HG03558 (cell line): Measurements from ENCODE around the gene USHBP1.

Experiments
- ATAC-seq: cut with Tn5 transposase; IDR thresholded peaks from one replicate; pipeline ENCODE4 v1.9.1; 2021; ENCODE audit warnings: moderate number of reproducible peaks; ENCODE audit not compliant: unreplicated experiment; ENCODE audit errors: extremely low read depth

Gene USHBP1, protein sequence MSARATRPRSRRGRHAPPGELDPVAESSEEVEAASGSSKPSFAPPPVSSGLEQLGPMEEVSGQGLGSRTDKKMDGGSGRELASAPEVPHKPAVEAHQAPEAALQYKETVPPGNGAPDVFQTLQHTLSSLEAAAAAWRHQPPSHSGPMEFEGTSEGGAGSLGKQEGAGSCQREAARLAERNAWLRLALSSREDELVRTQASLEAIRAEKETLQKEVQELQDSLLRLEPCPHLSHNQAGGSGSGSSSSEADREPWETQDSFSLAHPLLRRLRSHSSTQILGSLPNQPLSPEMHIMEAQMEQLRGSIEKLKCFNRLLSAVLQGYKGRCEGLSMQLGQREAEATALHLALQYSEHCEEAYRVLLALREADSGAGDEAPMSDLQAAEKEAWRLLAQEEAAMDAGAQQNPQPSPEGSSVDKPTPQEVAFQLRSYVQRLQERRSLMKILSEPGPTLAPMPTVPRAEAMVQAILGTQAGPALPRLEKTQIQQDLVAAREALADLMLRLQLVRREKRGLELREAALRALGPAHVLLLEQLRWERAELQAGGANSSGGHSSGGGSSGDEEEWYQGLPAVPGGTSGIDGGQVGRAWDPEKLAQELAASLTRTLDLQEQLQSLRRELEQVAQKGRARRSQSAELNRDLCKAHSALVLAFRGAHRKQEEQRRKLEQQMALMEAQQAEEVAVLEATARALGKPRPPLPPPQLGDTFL

DNA sequence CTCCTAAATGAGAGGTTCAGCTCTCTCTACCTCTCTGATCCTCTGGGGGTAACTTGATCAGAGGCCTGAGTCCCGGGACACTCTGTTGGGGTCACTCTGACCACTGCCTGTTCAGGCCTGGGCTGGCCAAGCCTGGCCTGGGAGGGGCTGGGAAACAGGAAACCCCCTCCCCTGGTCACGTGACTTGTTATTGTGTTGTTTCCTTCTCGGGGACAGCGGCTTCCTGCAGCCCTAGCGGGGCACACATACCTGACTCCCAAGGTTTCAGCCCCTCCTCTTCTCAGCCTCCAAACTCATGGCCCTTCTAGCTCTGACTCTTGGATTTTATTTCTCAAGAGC, at the start of gene USHBP1:
Gene USHBP1 (minus strand): TSS at position 105 of the 339 bp plus-strand sequence. CDS start 446 bp downstream, outside the sequence.
- no peak for ATAC-seq

DNA sequence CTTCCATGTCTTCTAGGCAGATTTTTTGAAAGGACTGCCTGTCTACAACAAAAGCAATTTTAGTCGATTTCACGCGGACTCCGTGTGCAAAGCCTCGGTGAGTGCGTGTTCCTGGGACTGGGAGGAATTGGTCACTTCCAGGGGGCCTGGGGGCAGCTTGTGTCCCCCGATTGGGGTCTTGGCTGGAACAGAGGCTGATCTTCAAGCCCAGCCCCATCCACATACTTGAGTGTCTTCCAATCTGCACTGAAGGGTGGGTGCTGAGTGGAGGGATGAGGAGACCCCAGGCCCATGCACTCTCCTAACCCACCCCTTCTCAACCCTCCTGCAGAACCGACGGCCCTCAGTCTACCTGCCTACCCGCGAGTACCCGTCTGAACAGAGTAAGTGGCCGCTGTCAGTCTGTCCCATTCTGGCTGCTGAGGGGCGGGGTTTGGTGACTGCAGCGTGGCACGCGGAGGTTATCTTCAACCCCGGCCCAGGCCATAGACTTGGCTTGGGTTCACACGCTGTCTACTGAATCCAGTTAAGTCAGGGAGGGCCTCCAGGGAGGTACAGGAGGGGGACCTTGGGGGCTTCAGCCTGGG, 49.6 kb upstream of the USHBP1 start:
- no peak for ATAC-seq

DNA sequence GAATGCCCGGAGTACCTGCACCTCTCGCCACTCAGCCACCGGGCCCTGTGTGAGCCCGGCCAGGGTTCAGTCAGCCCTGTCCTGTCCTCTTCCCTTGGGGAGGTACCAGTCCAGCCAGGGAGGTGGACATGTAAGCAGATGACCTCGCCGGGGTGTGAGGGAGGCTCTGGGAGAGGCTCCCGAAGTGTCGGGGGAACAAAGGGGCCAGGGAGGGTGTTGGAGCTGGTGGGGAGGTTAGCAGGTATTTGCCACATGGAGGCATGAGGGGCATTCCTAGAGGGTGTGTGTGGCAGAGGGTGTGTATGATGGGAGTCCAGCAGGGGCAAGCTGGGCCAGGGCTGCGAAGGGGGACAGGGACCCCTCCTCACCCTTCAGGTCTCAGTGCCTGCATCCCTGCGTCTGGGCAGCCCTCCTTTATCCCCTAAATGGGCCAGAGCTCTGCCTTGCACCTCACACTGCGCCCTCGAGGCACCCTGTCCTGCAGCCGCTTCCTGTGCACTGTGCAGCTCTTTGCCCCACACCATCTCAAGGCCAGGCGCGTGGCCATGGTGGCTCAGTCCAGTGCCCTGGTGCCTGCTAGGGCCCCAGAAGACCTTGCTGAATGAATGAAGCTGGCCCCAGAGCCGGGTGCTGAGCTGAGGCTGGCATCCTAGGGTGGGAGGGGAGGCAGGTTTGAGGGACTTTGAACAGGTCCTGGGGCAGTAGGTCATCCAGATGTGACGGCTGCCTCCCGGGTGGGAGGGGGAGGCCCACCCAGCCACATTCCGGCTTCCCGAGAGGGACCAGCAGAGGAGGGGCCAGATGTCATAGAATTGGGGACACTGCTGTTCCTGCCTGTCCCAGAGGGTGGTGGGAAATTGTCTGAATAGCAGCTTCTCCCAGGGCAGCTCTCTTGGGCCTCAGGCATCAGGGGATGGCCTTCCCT, 47.9 kb upstream of the USHBP1 start:
- no peak for ATAC-seq

DNA sequence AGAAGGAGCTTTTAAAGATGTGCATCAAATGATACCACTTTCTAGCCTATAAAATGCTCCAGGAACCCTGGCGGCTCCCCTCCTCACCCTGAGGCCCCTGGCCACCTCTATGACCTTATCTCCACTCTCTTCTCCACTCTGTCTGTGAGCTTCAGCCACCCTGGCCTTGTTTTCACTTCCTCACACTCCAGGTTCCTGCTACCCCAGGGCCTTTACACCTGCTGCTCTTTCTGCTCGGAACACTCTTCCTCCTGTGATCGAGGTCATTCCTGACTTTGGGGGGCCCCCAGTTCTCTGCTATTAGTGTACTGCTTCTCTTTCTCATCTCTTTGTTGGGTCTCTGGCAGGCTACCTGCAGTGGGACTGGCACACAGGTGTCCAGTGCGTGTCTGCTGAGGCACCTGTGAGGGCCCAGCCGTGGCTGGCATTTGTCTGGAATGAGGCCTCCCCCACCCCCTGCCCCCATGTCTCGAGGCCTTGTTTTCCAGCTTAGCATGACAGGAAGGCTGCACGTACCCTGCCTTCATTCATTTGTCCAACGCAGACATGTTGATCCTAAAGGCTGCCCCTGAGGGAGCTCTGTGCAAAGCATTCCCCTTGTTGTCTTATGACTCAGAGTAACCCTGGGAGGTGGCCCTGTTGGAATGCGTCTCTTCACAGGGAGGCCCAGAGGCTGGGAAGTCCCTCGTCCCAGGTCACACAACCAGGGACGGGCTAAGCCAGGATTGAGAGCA, 47.1 kb upstream of the USHBP1 start:
- ATAC-seq: no peak

DNA sequence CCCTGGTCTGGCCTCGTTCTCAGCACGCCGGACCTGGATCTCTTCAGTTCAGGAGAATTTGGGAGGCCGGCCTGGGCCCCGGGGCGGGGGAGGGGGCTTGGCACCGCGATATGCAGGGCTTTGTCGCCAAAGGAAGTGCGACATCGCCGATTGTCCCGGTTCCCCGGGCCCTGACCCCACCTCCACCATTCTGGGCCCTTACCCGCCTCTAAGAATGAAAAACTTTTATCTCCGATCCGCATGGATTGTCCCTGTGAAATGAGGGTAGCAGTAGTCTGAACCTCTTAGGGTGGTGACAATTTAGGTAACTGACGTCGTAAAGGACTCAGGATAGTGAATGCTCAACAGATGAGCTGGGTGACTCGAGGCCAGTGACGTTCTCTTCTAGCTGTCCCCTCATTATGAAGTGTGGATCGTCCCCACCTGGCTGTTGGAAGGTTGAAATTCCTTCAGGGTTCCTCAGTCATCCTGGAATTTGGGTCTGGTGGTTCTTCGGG, 45.5 kb upstream of the USHBP1 start:
- ATAC-seq: no peak

DNA sequence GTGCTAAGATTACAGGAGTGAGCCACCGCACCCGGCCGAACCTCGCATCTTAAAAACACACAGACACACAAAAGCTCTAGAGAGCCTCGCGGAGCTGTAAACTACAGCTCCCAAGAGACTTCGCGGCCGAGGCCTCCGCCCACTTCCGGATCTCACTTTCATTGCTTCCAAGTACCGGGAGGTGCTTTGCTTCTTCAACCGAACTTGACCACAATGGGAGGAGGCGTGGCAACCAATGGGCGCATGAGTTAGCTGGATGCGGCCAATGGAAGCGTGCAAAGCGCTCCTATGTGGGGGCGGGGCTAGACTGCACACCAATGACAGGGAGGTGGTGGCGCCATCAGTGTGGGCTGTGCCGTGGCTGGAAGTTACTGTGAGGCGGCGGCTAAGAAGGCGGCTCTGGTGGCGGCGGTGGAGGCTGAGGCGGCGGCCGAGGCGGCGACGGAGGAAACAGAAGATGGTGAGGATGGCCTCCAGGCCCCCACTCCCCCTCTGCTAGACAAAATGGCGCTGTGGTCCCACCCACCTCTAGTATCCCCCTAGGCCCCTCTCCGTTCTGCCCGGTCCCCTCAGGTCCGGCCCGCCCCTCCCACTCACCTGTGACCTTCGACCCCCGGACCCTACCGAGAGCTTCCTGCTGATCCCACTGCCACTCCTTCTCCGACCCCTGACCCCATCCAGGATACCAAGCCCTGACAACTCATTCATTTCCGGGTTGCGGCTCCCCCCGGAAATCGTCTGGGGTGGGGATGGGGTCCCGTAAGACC, 44.8 kb upstream of the USHBP1 start, which contains the start of gene DDA1:
Gene DDA1 (plus strand): TSS at position 366 of the 767 bp plus-strand sequence. CDS start 92 bp downstream, at position 458.
- ATAC-seq: peak; percentile 32

DNA sequence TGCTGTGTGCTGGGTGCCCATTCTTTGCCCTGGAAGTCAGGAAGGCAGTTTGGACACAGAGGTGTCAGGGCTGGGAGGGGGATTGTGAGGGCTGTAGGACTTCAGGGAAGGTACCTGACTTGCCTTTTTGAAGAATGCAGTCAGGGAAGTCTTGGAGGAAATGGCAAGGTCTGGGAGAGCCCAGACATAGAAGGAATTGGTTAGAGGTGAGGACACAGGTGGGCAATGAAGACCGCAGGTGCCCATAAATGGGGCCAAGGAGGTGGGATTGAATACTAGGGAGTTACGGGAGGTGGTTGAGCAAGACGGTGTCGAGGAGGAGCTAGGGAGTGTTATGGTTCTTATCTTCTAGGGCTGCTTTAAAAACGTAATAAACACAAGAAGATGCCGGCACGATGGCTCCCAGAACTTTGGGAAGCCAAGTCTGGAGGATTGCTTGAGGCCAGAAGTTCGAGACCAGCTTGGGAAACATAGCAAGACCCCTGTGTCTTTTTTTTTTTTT, 43.4 kb upstream of the USHBP1 start:
- ATAC-seq: no peak

DNA sequence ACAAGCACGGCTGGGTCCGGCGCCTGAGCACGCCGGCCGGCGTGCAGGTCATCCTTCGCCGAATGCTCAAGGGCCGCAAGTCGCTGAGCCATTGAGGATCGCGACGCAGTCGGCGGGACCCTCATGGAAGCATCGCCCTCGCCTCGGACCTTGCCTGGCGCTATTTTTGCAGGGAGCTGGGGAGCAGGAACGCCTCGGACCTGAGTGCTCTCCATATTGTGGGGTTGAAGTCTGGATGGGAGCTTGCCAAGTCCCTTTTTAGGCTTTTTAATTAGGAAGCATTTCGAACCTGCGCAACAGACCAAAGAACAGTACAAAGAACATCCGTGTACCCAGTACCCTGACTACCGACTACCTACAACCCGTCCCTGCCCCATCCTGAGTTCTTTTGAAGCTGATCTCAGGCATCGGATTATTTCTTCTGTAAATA, 41.8 kb upstream of the USHBP1 start:
- no peak for ATAC-seq

DNA sequence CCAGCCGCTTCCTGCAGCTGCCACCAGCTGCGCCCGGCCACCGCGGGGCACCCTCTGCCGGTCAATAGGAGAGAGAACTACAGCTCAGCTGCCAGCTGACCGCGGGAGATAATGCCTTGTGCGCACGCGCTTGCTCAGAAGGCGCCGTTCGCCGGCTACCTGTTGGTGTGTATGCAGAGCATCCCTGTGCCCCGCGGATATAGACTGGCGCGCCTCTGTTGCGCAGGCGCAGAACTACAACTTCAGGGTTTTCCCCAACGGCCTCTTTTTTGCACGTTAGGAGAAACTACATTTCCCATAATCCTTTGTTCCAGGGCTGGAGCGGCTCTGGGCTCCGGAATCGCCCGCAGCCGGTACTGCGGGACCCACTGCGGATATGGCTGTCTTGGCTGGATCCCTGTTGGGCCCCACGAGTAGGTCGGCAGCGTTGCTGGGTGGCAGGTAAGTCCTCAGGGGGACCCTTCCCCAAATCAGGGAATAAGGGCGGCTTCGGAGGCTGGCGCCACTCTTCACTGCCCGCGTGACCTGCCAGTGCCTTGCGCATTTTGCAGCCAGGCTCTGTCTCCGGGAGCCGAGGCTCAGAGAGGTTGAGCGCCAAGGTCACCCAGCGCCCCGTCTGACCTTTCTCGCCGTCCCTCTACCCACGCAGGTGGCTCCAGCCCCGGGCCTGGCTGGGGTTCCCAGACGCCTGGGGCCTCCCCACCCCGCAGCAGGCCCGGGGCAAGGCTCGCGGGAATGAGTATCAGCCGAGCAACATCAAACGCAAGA, 41.2 kb upstream of the USHBP1 start, which contains the start of gene MRPL34:
Gene MRPL34 (plus strand): TSS at position 356 of the 768 bp plus-strand sequence. CDS start 21 bp downstream, at position 377.
- ATAC-seq: peak; percentile 50

DNA sequence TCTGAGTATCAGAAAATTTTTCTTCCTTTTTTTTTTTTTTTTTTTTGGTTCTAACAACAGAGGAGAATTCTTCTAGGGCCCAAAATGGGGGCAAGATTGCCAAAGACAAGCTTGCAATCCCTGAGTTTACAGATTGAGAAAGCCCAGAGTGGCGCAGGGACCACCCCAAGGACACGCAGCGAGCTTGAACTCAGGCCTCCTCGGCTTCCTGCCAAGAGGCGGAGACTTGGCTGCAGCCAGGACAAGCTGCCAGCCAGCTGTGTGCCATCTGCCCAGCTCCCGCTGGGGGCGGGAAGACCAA, 40.6 kb upstream of the USHBP1 start:
- no peak for ATAC-seq

DNA sequence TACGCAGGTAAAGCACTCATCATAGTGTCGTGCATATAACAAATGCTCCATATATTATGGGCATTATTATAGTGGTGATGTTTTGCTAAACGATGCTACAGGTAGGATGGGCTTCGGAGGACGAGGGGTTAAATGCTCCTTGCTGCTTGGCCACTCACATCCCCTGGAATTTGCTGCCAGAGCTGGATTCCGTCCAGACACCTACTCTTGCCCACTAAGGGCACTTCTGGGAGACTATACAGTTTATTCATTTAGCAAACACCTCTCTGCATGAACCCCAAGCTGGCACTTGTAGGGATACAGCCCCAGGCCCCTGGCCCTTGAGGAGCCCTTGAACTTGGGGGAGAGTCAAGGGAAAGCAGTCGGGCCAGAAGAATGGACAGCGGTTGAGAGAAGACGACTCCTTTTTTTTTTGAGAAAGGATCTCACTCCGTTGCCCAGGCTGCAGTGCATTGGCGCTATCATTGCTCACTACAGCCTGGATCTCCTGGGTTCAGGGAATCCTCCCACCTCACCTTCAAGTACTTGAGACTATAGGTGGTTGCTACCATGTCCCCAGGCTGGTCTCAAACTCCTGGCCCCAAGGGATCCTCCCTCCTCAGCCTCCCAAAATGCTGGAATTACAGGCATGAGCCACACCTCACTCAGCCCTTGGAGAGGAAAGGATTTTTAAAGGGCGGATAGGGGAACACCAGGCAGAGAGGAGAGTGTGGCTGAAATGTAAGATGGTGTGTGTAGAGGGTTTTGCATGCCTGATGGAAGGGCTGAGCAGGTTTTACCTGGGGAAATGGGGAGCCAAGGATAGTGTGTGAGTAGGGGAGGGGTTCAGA, 40.1 kb upstream of the USHBP1 start:
- ATAC-seq: no peak

DNA sequence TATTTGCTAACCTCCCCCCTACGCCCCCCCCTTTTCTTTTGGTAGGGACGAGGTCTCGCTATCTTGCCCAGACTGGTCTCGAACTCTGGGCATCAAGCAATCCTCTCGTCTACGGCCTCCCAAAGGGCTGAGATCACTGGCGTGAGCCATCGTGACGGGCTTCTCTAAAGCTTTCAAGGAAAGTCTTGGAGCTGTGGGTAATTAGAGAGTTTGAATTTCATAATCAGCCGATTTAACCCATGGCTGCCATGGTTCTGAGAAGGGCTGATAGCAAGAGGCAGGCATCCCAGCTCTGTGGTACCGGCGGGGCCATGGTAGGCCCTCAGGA, 39.4 kb upstream of the USHBP1 start:
- ATAC-seq: no peak

DNA sequence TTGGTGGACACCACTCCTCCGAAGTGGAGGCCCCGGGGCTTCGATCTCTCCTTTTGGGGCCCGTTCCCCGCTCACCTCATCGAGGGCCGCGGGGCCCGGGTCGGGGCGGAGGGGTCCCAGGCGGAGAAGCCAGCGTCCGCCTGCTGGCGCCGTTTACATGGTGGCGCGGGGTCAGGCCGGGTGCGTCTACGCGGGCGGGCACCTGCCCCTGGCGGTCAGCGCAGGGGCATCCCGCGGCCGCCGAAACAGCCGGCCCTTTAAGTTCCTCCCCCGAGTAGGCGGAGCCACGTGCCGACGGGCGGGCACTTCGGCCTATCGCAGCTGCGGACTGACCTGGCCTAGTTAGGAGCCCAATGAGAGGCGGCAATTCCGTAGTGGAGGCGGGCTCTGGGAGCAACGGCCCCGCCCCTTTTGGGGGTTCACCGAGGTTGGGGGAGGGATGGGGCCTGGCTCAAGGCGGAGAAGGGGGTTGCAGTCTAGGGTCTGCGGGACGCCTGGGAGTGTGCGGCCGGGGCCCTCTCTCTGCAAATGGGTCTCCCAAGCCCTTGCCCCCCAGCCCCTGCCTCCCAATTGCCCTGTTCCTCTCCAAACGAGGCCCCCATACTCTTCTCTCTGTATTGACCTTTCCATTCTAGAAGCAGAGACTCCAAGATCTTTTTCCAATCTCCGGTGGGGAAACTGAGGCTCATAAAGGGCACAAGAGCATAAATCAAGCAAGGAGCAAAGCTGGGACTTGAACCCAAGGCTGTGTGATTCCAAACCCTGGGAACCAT, 38.8 kb upstream of the USHBP1 start, which contains the start of gene ABHD8:
Gene ABHD8 (minus strand): TSS at position 259 of the 773 bp plus-strand sequence. CDS start 1,809 bp downstream, outside the sequence.
- no peak for ATAC-seq

DNA sequence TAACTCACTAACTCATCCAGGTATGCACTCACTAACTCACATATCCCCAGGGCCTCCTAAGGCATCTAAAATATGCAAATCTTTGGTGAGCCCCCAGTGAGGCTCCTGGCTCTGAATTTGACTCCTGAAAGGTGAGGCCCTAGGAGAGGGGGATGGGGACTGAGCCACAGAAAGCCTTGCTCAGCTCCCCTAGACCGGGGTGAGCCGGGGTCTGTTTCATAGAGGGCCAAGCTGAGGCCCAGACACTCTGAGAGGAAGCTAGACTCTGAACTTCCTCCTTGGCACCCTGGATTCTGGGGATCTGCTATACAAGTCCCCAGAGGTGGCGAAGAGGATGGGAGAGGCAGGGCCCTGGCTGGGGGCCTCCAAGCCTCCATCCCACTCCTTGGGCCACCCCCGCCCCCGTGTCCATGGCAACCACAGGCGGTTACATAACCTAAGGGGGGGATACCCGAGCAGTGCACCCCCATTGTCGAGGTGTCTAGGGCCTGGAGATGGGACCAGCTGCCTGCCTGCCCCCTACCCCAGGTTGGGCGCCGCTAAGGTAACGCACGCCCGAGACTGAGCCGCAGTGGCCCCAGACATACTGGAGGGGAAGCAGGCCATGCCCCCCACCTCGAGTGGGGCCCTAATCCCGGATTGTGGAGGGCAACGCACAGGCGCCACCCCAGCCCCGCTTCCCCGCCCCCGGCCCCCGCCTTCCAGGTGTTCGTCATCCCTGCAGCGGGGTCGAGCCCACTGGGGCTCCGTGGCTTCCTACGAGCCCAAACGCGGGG, 38.0 kb upstream of the USHBP1 start:
- no peak for ATAC-seq

DNA sequence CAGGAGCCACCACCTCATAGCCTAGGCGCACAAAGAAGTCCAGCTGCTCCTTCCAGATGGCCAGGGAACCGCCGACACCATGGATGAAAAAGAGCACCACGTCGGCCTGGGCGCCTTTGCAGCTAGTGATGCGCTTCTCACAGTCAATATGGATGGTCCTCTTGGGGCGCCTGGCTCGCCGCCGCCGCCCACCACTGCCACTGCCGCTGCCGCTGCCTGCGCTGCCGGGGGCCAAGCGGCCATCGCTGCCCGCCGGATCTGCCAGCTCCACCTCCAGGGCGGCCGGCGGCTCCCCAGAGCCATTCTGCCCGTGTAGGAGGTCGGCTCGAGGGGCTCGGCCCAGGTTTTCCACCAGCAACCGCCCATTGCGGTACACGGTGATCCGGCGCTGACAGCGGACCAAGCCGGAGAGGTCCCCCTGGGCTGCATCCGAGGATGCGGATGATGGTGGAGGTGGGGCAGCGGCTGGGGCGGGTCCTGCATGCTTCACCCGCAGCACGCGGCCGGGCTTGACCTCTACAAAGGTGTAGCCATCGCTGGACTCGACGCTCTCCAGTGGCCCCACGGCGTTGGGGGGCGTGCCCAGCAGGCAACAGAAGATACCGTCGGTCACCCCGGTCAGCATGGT, 36.6 kb upstream of the USHBP1 start:
- ATAC-seq: no peak
